Fibroblast of lung (primary cell): ENCODE measurements around the gene ANKRD6. TPM values are rescaled to one million over a fixed set of nuclear protein-coding genes. Genes with fewer than 3 reads are reported as not detected.
A peak's percentile ranks its signal among the peaks of the same experiment; 100 is the strongest.

ENCODE experiments used
- DNase-seq, 2 donors: peaks; one replicate each; pipeline versions ENCODE4 v3.0.0 to v3.0.0-alpha.2; 2010; ENCODE audit warnings: low read depth in 2 of 2
- H2AFZ ChIP-seq: 2 replicates; pipeline ENCODE4 v1.5.1; 2012; ENCODE audit warnings: low read length, control low read depth, inconsistent platforms
- H3K27ac ChIP-seq: 2 replicates; pipeline ENCODE4 v1.5.1; 2011; ENCODE audit warnings: low read length, control low read depth; ENCODE audit not compliant: insufficient read depth
- H3K27me3 ChIP-seq: 2 replicates; pipeline ENCODE4 v1.5.1; 2011; ENCODE audit warnings: mild to moderate bottlenecking, low read length; ENCODE audit not compliant: control insufficient read depth, insufficient read depth
- H3K36me3 ChIP-seq: 2 replicates; pipeline ENCODE4 v1.5.1; 2011; ENCODE audit warnings: low read length; ENCODE audit not compliant: control insufficient read depth, insufficient read depth
- H3K4me1 ChIP-seq: 2 replicates; pipeline ENCODE4 v1.5.1; 2011; ENCODE audit warnings: low read length; ENCODE audit not compliant: control insufficient read depth, insufficient read depth; ENCODE audit errors: extremely low read depth
- H3K4me2 ChIP-seq: 2 replicates; pipeline ENCODE4 v1.5.1; 2011; ENCODE audit warnings: low read length, control low read depth; ENCODE audit not compliant: insufficient read depth; ENCODE audit errors: extremely low read depth
- H3K4me3 ChIP-seq, 4 experiments: fragments of 200-600 bp in 1 of 4; sonication (generic) in 1 of 4; replicated peaks in 1 of 4; 2 replicates each; pipeline ENCODE4 v1.5.1; 2011 to 2016; ENCODE audit warnings: low read length in 4 of 4, low read depth in 3 of 4, mild to moderate bottlenecking in 3 of 4, control low read depth in 2 of 4, inconsistent platforms in 1 of 4, mixed read lengths in 1 of 4; ENCODE audit not compliant: insufficient read depth in 1 of 4; ENCODE audit errors: control extremely low read depth in 1 of 4
- H3K79me2 ChIP-seq: 2 replicates; pipeline ENCODE4 v1.5.1; 2012; ENCODE audit warnings: mild to moderate bottlenecking, low read length, inconsistent platforms; ENCODE audit not compliant: control insufficient read depth, insufficient read depth
- H3K9ac ChIP-seq: 2 replicates; pipeline ENCODE4 v1.5.1; 2011; ENCODE audit warnings: mild to moderate bottlenecking, low read length, control low read depth; ENCODE audit not compliant: insufficient read depth
- H3K9me3 ChIP-seq: 2 replicates; pipeline ENCODE4 v1.5.1; 2012; ENCODE audit warnings: low read depth, low read length; ENCODE audit not compliant: control insufficient read depth, insufficient read depth
- H4K20me1 ChIP-seq: 2 replicates; pipeline ENCODE4 v1.5.1; 2011; ENCODE audit warnings: low read length; ENCODE audit not compliant: control insufficient read depth, insufficient read depth; ENCODE audit errors: extremely low read depth
- EZH2 ChIP-seq: IDR thresholded peaks from 2 replicates; pipeline ENCODE4 v1.5.1; 2012; ENCODE audit warnings: low read length, control low read depth, mild to moderate bottlenecking; ENCODE audit errors: missing control alignments
- polyA plus RNA-seq, 2 donors: library from polyadenylated mRNA; depleted of rRNA in 1 of 2; stranded (reverse) in 1 of 2; unstranded in 1 of 2; fragments of >200 nt; gene quantifications; 2 replicates each; pipeline ENCODE4 v1.2.1, GENCODE V29; 2011 to 2012; ENCODE audit warnings: missing spikeins in 1 of 2
- total RNA-seq: library from RNA; depleted of rRNA; stranded (reverse); fragments of >200 nt; gene quantifications from 2 replicates; pipeline ENCODE4 v1.2.1, GENCODE V29; 2014
- TF ChIP-seq, protein P1 (sequence below), 2 donors: IDR thresholded peaks in 1 of 2; conservative IDR thresholded peaks in 1 of 2; 1 replicate in 1 of 2; 2 replicates in 1 of 2; pipeline ENCODE4 v1.5.1; 2011 to 2012; ENCODE audit warnings: low read length in 2 of 2, control low read depth in 1 of 2, inconsistent platforms in 1 of 2, low read depth in 1 of 2, mild to moderate bottlenecking in 1 of 2

ANKRD6 gene
- total and polyA plus RNA-seq, 2 donors (not counting 1 experiment from before 2014, with no cell fraction given): 0.39 to 2.3 TPM

DNA sequence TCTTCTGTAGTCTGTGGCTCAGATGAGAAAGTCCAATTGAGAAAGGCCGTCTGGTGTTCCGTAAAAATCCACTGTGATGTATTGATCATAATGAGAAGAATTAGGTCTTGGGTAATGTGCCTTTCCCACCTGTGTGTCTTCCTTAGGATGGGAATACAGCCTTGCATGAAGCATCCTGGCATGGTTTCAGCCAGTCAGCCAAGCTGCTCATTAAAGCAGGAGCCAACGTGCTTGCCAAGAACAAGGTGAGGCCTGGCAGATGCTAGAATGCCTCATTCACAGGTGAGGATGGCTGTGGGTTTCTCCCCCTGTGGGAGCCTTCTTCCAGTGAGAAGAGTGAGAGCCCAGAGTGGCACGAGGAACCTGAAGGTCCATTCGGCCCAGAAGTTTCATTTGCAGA is 172.9 kb downstream of the ANKRD6 start:
- H3K4me1 ChIP-seq: no peaks in the 10 kb centered on the region
- no peaks in the 10 kb centered on the region for H3K9me3 ChIP-seq
- no peak for DNase-seq
- H3K9ac ChIP-seq: no peak overlapping the region
- no peak overlapping the region for H2AFZ ChIP-seq
- H3K79me2 ChIP-seq: no peaks in the 10 kb centered on the region
- no peaks in the 10 kb centered on the region for H3K36me3 ChIP-seq
- no peaks in the 10 kb centered on the region for H4K20me1 ChIP-seq
- TF ChIP-seq EZH2: no peak
- TF ChIP-seq, protein P1, sequence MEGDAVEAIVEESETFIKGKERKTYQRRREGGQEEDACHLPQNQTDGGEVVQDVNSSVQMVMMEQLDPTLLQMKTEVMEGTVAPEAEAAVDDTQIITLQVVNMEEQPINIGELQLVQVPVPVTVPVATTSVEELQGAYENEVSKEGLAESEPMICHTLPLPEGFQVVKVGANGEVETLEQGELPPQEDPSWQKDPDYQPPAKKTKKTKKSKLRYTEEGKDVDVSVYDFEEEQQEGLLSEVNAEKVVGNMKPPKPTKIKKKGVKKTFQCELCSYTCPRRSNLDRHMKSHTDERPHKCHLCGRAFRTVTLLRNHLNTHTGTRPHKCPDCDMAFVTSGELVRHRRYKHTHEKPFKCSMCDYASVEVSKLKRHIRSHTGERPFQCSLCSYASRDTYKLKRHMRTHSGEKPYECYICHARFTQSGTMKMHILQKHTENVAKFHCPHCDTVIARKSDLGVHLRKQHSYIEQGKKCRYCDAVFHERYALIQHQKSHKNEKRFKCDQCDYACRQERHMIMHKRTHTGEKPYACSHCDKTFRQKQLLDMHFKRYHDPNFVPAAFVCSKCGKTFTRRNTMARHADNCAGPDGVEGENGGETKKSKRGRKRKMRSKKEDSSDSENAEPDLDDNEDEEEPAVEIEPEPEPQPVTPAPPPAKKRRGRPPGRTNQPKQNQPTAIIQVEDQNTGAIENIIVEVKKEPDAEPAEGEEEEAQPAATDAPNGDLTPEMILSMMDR (conservative IDR thresholded peaks at IDR 0.05 in 1 of 2, IDR thresholded peaks at IDR 0.05 in 1 of 2; ENCODE audit: low read depth in 1 of 2, low read length in 2 of 2): no peak
- no peak overlapping the region for H3K27ac ChIP-seq
- no peak overlapping the region for H3K4me3 ChIP-seq
- no peak overlapping the region for H3K4me2 ChIP-seq
- no peaks in the 10 kb centered on the region for H3K27me3 ChIP-seq

DNA sequence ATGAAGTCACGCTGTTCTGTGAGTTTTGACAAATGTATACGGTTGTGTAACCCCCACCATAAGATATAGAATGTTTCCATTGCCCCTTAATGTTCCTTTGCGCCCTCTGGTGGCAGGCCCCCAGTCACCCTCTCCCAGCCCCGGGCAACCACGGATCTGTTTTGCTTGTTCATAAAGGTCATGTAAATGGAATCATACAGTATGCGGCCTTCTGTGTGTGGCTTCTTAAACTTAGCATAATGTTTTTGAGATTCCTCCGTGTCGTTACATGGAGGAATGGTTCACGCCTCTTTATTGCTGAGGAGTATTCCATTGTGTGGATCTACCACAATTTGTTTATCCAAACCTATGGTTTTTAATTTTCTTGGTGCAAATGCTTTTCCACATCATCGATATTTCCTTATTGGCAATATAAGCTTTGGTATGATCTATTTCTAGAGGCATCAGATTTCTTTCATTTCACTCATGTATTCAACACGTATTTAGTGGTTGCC is 177.2 kb downstream of the ANKRD6 start:
- Histone ChIP-seq H3K79me2 (no peaks in the 10 kb centered on the region), H3K36me3 (no peaks in the 10 kb centered on the region), H3K4me3 (no peak overlapping the region), H2AFZ (no peak overlapping the region), H3K4me1 (no peaks in the 10 kb centered on the region), H3K27me3 (no peaks in the 10 kb centered on the region), H3K27ac (no peak overlapping the region), H3K9me3 (no peaks in the 10 kb centered on the region), H4K20me1 (no peaks in the 10 kb centered on the region), H3K4me2 (no peak overlapping the region), H3K9ac (no peak overlapping the region)
- TF ChIP-seq, protein P1 (conservative IDR thresholded peaks at IDR 0.05 in 1 of 2, IDR thresholded peaks at IDR 0.05 in 1 of 2; ENCODE audit: low read depth in 1 of 2, low read length in 2 of 2): peak; percentile 72 to 79
- TF ChIP-seq EZH2: no peak
- peak; percentile 9 to 37 for DNase-seq

DNA sequence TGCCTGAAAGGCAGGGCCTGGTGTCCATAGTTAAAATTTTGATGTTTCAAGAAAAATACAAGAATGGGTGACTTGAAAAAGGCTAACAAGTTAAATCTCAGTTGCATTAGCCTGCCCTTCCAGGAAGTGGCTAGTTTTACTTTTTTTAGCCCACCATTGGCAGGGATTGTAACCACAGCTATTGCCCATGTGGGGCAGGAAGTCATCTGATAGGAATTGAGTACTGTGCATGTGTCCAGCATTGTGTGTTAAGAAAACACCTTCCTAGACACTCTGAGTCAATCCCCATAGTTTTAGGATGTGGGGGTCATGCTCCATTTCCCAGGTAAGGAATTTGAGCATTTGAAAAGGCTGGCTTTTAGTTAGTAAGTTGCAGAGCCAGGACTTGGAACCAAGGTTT is 178.7 kb downstream of the ANKRD6 start:
- no peak overlapping the region for H3K4me2 ChIP-seq
- peak in 1 of 2 donors; percentile 60 for DNase-seq
- H3K27me3 ChIP-seq: no peaks in the 10 kb centered on the region
- H3K4me1 ChIP-seq: no peaks in the 10 kb centered on the region
- H3K27ac ChIP-seq: no peak overlapping the region
- no peak for TF ChIP-seq EZH2
- TF ChIP-seq, protein P1 (conservative IDR thresholded peaks at IDR 0.05 in 1 of 2, IDR thresholded peaks at IDR 0.05 in 1 of 2; ENCODE audit: low read depth in 1 of 2, low read length in 2 of 2): no peak
- H3K9ac ChIP-seq: no peak overlapping the region
- no peaks in the 10 kb centered on the region for H3K79me2 ChIP-seq
- H2AFZ ChIP-seq: no peak overlapping the region
- no peaks in the 10 kb centered on the region for H4K20me1 ChIP-seq
- H3K9me3 ChIP-seq: no peaks in the 10 kb centered on the region
- H3K4me3 ChIP-seq: no peak overlapping the region
- H3K36me3 ChIP-seq: no peaks in the 10 kb centered on the region
